Progenitor cell of endocrine pancreas (in vitro differentiated cells): ENCODE data around the gene ADAMTS2. TPM values are rescaled to one million over a fixed set of nuclear protein-coding genes. Genes with fewer than 3 reads are reported as not detected.
A peak's percentile ranks its signal among the peaks of the same experiment; 100 is the strongest.

Source experiments
- DNase-seq: peaks from one replicate; pipeline ENCODE4 v3.0.0; 2021; ENCODE audit warnings: low spot score; ENCODE audit not compliant: unreplicated experiment
- H3K27ac Mint-ChIP-seq: 2 replicates; pipeline ENCODE4 v1.8.0; 2021; ENCODE audit warnings: mild to moderate bottlenecking, moderate library complexity, mixed read lengths
- H3K27me3 Mint-ChIP-seq: 2 replicates; pipeline ENCODE4 v1.8.0; 2021; ENCODE audit warnings: mixed read lengths
- H3K36me3 Mint-ChIP-seq: 2 replicates; pipeline ENCODE4 v1.8.0; 2022; ENCODE audit warnings: mixed read lengths; ENCODE audit not compliant: insufficient read depth
- H3K4me1 Mint-ChIP-seq: 2 replicates; pipeline ENCODE4 v1.8.0; 2021; ENCODE audit warnings: low read depth, mixed read lengths
- H3K4me3 Mint-ChIP-seq: 2 replicates; pipeline ENCODE4 v1.8.0; 2021; ENCODE audit warnings: low read depth, mild to moderate bottlenecking, moderate library complexity, mixed read lengths
- H3K9me3 Mint-ChIP-seq: 2 replicates; pipeline ENCODE4 v1.8.0; 2021; ENCODE audit warnings: low read depth, mixed read lengths
- total RNA-seq: library from RNA; stranded (reverse); gene quantifications from 2 replicates; pipeline ENCODE4 v1.2.1, GENCODE V29; 2021
- TF ChIP-seq, protein P1 (sequence below): fragments of 200-600 bp; sonication (generic); IDR thresholded peaks from one replicate; pipeline ENCODE4 v1.5.0; 2021; ENCODE audit warnings: antibody characterized with exemption, mild to moderate bottlenecking; ENCODE audit not compliant: unreplicated experiment

ADAMTS2 gene
- total RNA-seq, 1 donor from 2014 or later, result 2.5 TPM

DNA sequence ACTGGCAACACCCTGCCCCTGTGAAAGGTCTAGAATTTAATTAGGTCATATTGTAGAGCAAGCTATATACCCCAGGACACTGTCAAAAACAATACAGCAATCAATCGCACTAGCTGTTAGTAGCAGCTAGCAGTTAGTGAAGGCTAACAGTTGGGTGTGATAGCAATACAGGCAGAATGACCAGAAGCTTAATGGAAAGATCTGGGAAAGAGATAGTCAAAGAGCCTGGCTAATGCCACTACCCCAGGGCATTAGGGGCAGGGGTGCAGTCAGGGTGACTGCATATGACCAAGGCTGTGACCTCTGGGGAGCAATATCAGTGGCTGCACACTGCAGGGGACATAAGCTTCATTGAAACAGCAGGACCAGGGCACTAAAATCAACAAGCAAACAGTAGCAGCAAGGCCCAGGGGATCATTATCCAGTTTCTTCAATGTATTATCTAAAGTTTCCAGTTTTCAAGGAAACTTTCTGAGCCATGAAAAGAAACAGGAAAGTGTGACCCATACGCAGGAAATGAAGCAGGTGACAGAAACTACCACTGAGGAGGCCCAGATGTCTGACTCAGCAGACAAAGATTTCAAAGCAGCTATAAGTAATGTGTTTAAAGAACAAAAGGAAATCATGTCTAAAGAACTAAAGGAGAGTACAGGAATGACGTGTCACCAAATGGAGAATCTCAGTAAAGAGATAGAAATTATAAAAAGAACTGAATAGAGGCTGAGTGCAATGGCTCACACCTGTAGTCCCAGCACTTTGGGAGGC, 202.6 kb downstream of the ADAMTS2 start:
- TF ChIP-seq, protein P1, sequence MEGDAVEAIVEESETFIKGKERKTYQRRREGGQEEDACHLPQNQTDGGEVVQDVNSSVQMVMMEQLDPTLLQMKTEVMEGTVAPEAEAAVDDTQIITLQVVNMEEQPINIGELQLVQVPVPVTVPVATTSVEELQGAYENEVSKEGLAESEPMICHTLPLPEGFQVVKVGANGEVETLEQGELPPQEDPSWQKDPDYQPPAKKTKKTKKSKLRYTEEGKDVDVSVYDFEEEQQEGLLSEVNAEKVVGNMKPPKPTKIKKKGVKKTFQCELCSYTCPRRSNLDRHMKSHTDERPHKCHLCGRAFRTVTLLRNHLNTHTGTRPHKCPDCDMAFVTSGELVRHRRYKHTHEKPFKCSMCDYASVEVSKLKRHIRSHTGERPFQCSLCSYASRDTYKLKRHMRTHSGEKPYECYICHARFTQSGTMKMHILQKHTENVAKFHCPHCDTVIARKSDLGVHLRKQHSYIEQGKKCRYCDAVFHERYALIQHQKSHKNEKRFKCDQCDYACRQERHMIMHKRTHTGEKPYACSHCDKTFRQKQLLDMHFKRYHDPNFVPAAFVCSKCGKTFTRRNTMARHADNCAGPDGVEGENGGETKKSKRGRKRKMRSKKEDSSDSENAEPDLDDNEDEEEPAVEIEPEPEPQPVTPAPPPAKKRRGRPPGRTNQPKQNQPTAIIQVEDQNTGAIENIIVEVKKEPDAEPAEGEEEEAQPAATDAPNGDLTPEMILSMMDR, result no peak
- H3K4me3 Mint-ChIP-seq, result no peak overlapping the region
- H3K9me3 Mint-ChIP-seq, result no peaks in the 10 kb centered on the region
- peaks cover 7% of the 10 kb centered on the region for H3K4me1 Mint-ChIP-seq
- no peak for DNase-seq
- H3K36me3 Mint-ChIP-seq, result no peaks in the 10 kb centered on the region
- H3K27ac Mint-ChIP-seq, result peak overlapping the region; percentile 50
- H3K27me3 Mint-ChIP-seq, result peaks cover 9% of the 10 kb centered on the region

DNA sequence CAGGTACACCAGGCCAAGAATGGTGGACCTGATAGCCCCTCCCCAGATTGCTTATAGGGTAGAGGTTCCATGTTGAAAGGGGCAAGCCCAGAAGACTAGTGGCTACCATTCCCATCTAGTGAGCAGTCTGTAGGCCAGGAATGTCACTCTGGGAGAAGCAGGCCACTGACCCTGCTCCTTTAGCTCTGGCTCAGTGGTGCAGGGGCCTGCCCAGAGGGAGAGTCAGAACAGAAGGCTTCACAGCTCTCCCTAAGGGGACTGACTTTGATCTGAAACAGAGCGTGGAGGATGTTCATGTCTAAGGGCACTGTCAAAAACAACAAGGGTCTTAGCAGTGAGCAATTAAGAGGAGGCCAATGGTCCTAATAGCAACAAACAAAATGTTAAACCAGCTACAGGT, 203.4 kb downstream of the ADAMTS2 start:
- Mint-ChIP-seq H3K4me3 (no peak overlapping the region), H3K27ac (no peak overlapping the region), H3K4me1 (peaks cover 7% of the 10 kb centered on the region), H3K9me3 (no peaks in the 10 kb centered on the region), H3K27me3 (peaks cover 6% of the 10 kb centered on the region), H3K36me3 (no peaks in the 10 kb centered on the region)
- DNase-seq, result no peak
- TF ChIP-seq, protein P1, result no peak

DNA sequence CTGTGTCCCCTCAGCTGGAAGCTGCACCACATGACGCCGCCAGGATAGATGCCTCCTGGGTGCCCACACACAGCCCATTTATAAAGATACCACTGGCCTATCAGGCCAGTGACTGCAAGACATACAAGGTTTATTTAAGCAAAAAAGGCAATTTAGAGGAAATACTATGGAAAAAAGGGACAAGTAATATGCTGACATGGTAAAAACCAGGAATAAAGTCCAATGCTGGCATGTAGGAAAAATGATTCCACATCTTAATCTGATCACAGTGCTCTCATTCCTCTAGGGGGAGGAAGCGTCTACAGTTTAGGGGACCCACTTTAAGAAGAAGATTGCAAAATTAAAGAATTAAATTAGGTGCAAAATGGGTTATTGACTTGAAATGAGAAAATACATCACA, 205.0 kb downstream of the ADAMTS2 start:
- H3K27ac Mint-ChIP-seq, result no peak overlapping the region

DNA sequence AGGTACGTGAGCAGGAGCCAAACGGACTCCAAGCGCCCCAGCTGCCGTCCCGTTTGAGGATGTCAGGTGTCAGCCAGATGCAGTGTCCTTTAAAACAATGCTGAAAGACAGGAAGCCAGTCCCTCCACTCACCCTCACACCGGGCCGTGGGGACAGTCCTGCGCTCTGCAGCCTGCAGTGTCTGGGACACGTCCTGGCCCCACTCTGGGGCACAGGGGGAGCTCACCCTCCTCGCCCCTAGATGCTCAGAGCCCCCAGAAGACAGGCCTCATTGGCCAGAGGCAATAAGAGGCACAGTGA, 205.4 kb downstream of the ADAMTS2 start:
- DNase-seq, result no peak
- H3K36me3 Mint-ChIP-seq, result no peaks in the 10 kb centered on the region
- peaks cover 3% of the 10 kb centered on the region for H3K27me3 Mint-ChIP-seq
- no peak overlapping the region for H3K27ac Mint-ChIP-seq
- TF ChIP-seq, protein P1, result no peak
- H3K4me3 Mint-ChIP-seq, result no peak overlapping the region
- H3K9me3 Mint-ChIP-seq, result no peaks in the 10 kb centered on the region
- H3K4me1 Mint-ChIP-seq, result peaks cover 7% of the 10 kb centered on the region

More for the DNA sequence above, 205.0 kb downstream of the ADAMTS2 start:
- no peak overlapping the region for H3K4me3 Mint-ChIP-seq
- peaks cover 7% of the 10 kb centered on the region for H3K4me1 Mint-ChIP-seq
- no peaks in the 10 kb centered on the region for H3K9me3 Mint-ChIP-seq
- TF ChIP-seq, protein P1, result no peak
- H3K27me3 Mint-ChIP-seq, result peaks cover 4% of the 10 kb centered on the region
- H3K36me3 Mint-ChIP-seq, result no peaks in the 10 kb centered on the region
- DNase-seq, result no peak

DNA sequence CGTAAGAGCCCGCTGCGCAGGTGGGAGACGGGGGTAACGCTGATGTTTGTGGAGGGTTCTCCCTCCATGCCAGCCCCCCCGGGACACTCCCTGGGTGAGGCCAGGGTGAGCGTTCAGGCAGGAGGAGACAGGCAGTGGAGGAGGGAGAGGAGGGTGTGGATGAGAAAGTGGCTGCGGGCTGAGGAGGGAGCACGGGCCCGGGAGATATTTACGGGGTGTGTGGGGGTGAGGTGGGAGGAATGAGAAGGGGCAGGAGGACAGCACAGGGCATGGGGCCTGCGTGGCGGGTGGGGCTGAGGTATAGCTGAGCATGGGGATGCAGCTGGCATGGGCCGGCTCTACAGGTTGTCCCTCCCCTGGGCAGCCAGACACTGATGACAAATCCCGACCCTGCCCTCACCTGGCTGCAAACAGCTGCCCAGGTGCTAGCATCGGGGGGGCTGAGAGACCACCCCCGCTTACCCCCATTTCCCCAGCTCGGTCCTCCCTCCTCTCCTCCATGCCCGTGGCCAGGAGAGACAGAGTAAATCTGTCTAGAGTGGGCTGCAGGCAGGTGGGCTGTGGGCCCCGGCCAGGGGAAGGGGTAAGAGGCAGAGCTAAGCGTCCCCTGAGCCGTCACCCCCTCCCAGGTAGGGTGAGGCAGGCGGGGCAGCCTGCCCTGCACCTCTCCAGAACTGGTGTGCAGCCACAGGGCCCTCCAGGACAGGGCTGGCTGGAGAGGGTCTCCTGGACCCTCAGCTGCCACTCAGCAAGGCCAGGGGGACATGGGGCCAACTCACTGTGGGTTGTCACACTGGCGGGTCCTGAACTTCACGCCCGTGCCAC, 205.9 kb downstream of the ADAMTS2 start:
- Mint-ChIP-seq H3K27ac (no peak overlapping the region), H3K4me3 (no peak overlapping the region), H3K36me3 (no peaks in the 10 kb centered on the region), H3K27me3 (peaks cover 2% of the 10 kb centered on the region), H3K4me1 (peaks cover 7% of the 10 kb centered on the region), H3K9me3 (no peaks in the 10 kb centered on the region)
- DNase-seq, result no peak
- TF ChIP-seq, protein P1, result no peak
